Measurements from ENCODE around the gene OR1J1. TPM values are rescaled to one million over a fixed set of nuclear protein-coding genes. Genes with fewer than 3 reads are reported as not detected.

The OR1J1 gene
- total RNA-seq, 1 experiment from 2014 or later = not detected

DNA sequence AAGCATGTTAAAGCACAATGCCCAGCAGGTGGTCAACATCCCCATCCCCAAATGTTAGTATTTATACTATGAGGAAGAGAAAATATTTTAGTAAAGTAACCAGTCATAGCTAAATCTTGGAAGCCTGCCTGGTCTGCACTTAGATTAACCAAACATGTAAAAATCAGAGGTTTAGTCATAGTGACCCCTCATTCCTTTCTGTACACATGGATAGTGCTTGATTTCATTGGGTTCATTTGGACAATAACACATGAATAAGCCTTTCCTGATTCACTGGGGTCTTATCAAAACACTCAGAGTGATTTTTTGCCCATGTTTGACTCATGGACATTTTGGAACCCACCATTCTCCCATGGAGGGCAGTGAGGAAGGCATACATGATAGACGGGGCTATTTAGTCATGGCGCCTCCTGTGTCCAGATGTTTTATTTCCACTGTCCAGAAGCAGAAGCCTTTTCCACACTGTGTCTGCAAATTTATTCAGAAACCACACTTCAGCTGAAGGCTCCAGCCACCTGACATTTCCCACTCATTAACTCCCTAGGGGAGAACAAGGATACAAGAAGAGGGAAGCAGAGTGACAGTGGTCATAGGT, 32.5 kb downstream of the OR1J1 start:
- BruUV-seq (replicated peaks) = no TSS peak
- CTCF ChIA-PET = no interaction called here
- H3K9me3 Mint-ChIP-seq (ENCODE audit: unreplicated experiment) = peaks cover 14% of the 10 kb centered on the region

GRCh38 chr9:122444041-122444733, 33.5 kb downstream of the OR1J1 start:
- no peaks in the 10 kb centered on the region; the same call in 1 of the 2 replicates for H3K27me3 ChIP-seq (replicated peaks; ENCODE audit: control insufficient read depth, insufficient read depth, low read length)
- Mint-ChIP-seq H3K4me1 (ENCODE audit: low read depth, unreplicated experiment) (no peaks in the 10 kb centered on the region), H3K4me3 (ENCODE audit: unreplicated experiment) (no peak overlapping the region), H3K27me3 (ENCODE audit: insufficient read depth, unreplicated experiment) (peaks cover 13% of the 10 kb centered on the region), H3K27ac (ENCODE audit: unreplicated experiment) (no peak overlapping the region), H3K36me3 (ENCODE audit: insufficient read depth, unreplicated experiment) (no peaks in the 10 kb centered on the region), H3K9me3 (ENCODE audit: unreplicated experiment) (peaks cover 14% of the 10 kb centered on the region)
- H3K36me3 ChIP-seq (ENCODE audit: control insufficient read depth, insufficient read depth, low read length) = no peaks in the 10 kb centered on the region
- H3K9me3 ChIP-seq = 0 out of 2 replicates have a peak, but pooled peaks cover 3% of the 10 kb centered on the region
- CTCF ChIA-PET = no interaction called here
- BruUV-seq (replicated peaks) = no TSS peak
- H3K4me1 ChIP-seq = no peaks in the 10 kb centered on the region
- TF ChIP-seq, protein P1, sequence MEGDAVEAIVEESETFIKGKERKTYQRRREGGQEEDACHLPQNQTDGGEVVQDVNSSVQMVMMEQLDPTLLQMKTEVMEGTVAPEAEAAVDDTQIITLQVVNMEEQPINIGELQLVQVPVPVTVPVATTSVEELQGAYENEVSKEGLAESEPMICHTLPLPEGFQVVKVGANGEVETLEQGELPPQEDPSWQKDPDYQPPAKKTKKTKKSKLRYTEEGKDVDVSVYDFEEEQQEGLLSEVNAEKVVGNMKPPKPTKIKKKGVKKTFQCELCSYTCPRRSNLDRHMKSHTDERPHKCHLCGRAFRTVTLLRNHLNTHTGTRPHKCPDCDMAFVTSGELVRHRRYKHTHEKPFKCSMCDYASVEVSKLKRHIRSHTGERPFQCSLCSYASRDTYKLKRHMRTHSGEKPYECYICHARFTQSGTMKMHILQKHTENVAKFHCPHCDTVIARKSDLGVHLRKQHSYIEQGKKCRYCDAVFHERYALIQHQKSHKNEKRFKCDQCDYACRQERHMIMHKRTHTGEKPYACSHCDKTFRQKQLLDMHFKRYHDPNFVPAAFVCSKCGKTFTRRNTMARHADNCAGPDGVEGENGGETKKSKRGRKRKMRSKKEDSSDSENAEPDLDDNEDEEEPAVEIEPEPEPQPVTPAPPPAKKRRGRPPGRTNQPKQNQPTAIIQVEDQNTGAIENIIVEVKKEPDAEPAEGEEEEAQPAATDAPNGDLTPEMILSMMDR (IDR thresholded peaks at IDR 0.05; ENCODE audit: insufficient read depth in 1 of 2, low read depth in 1 of 2, low read length in 1 of 2, severe bottlenecking in 1 of 2, unreplicated experiment in 1 of 2) = no peak
- no peak for DNase-seq
- H3K4me3 ChIP-seq (ENCODE audit: low read depth, low read length) = no peak overlapping the region
- POLR2A ChIA-PET = no interaction called here
- intact Hi-C loops (cut with micrococcal nuclease; ENCODE audit: unreplicated experiment) = no loop called here

More for the DNA sequence above, 32.5 kb downstream of the OR1J1 start:
- H3K27me3 ChIP-seq (replicated peaks; ENCODE audit: control insufficient read depth, insufficient read depth, low read length) = no peaks in the 10 kb centered on the region; the same call in 1 of the 2 replicates
- no peaks in the 10 kb centered on the region for H3K4me1 ChIP-seq
- no peak overlapping the region for H3K4me3 Mint-ChIP-seq (ENCODE audit: unreplicated experiment)
- no peak overlapping the region for H3K4me3 ChIP-seq (ENCODE audit: low read depth, low read length)
- intact Hi-C loops (cut with micrococcal nuclease; ENCODE audit: unreplicated experiment) = no loop called here
- H3K9me3 ChIP-seq = 0 out of 2 replicates have a peak, but pooled peaks cover 3% of the 10 kb centered on the region
- POLR2A ChIA-PET = no interaction called here
- H3K36me3 ChIP-seq (ENCODE audit: control insufficient read depth, insufficient read depth, low read length) = no peaks in the 10 kb centered on the region
- H3K4me1 Mint-ChIP-seq (ENCODE audit: low read depth, unreplicated experiment) = no peaks in the 10 kb centered on the region
- DNase-seq = no peak
- H3K27ac Mint-ChIP-seq (ENCODE audit: unreplicated experiment) = no peak overlapping the region
- H3K27me3 Mint-ChIP-seq (ENCODE audit: insufficient read depth, unreplicated experiment) = peaks cover 13% of the 10 kb centered on the region
- no peaks in the 10 kb centered on the region for H3K36me3 Mint-ChIP-seq (ENCODE audit: insufficient read depth, unreplicated experiment)
- TF ChIP-seq, protein P1 (IDR thresholded peaks at IDR 0.05; ENCODE audit: insufficient read depth in 1 of 2, low read depth in 1 of 2, low read length in 1 of 2, severe bottlenecking in 1 of 2, unreplicated experiment in 1 of 2) = no peak

- peaks cover 9% of the 10 kb centered on the region for H3K9me3 Mint-ChIP-seq (ENCODE audit: unreplicated experiment)
These were observed 35.2 kb downstream of the OR1J1 start for GRCh38 chr9:122442568-122442967.

More at GRCh38 chr9:122442568-122442967, 35.2 kb downstream of the OR1J1 start:
- H3K36me3 ChIP-seq (ENCODE audit: control insufficient read depth, insufficient read depth, low read length) = no peaks in the 10 kb centered on the region
- H3K4me3 Mint-ChIP-seq (ENCODE audit: unreplicated experiment) = no peak overlapping the region
- no peaks in the 10 kb centered on the region; the same call in none of the 2 replicates for H3K27me3 ChIP-seq (replicated peaks; ENCODE audit: control insufficient read depth, insufficient read depth, low read length)
- TF ChIP-seq, protein P1 (IDR thresholded peaks at IDR 0.05; ENCODE audit: insufficient read depth in 1 of 2, low read depth in 1 of 2, low read length in 1 of 2, severe bottlenecking in 1 of 2, unreplicated experiment in 1 of 2) = no peak
- H3K4me3 ChIP-seq (ENCODE audit: low read depth, low read length) = no peak overlapping the region
- H3K27me3 Mint-ChIP-seq (ENCODE audit: insufficient read depth, unreplicated experiment) = peaks cover 13% of the 10 kb centered on the region
- no peaks in the 10 kb centered on the region for H3K4me1 Mint-ChIP-seq (ENCODE audit: low read depth, unreplicated experiment)
- DNase-seq = no peak
- ChIA-PET POLR2A (no interaction called here), CTCF (no interaction called here)
- BruUV-seq (replicated peaks) = no TSS peak
- no peaks in the 10 kb centered on the region for H3K36me3 Mint-ChIP-seq (ENCODE audit: insufficient read depth, unreplicated experiment)
- H3K4me1 ChIP-seq = no peaks in the 10 kb centered on the region
- 0 out of 2 replicates have a peak, but pooled peaks cover under 1% of the 10 kb centered on the region for H3K9me3 ChIP-seq
- intact Hi-C loops (cut with micrococcal nuclease; ENCODE audit: unreplicated experiment) = no loop called here
- H3K27ac Mint-ChIP-seq (ENCODE audit: unreplicated experiment) = no peak overlapping the region

Other genes starting within 250 kb of the OR1J1 start
- gene LHX6, start 249.0 kb downstream of the OR1J1 start, total RNA-seq (2022) = 6.1 and 7.6 TPM in 2 replicates
- gene RBM18, start 213.1 kb downstream of the OR1J1 start, total RNA-seq (2022) = 20.6 and 23.1 TPM in 2 replicates
- gene MRRF, start 213.0 kb downstream of the OR1J1 start, total RNA-seq (2022) = 61.7 and 64.6 TPM in 2 replicates
- 0.19 and 0.29 TPM in 2 replicates for gene PTGS1, start 106.9 kb downstream of the OR1J1 start, total RNA-seq (2022)
- not detected in 2 replicates for gene OR1J2, start 32.9 kb upstream of the OR1J1 start, total RNA-seq (2022)
- gene OR1J4, start 41.2 kb upstream of the OR1J1 start, total RNA-seq (2022) = not detected in 2 replicates
- gene OR1N1, start 49.4 kb upstream of the OR1J1 start, total RNA-seq (2022) = not detected in 2 replicates
- not detected in 2 replicates for gene OR1N2, start 75.2 kb upstream of the OR1J1 start, total RNA-seq (2022)
- not detected in 2 replicates for gene OR1L8, start 105.5 kb upstream of the OR1J1 start, total RNA-seq (2022)
- gene OR1Q1, start 136.8 kb upstream of the OR1J1 start, total RNA-seq (2022) = not detected in 2 replicates
- gene OR1B1, start 179.7 kb upstream of the OR1J1 start, total RNA-seq (2022) = not detected in 2 replicates
- gene OR1L1, start 183.8 kb upstream of the OR1J1 start, total RNA-seq (2022) = not detected in 2 replicates
- gene OR1L3, start 197.2 kb upstream of the OR1J1 start, total RNA-seq (2022) = not detected in 2 replicates
- gene OR1L4, start 246.1 kb upstream of the OR1J1 start, total RNA-seq (2022) = not detected in 2 replicates